H1 (cell line): ENCODE measurements around the gene KLHL18. TPM values are rescaled to one million over a fixed set of nuclear protein-coding genes. Genes with fewer than 3 reads are reported as not detected.

Source experiments
- ASH2L ChIP-seq: fragments of 200-600, 300-600 bp; sonication (generic); IDR thresholded peaks from one replicate; pipeline ENCODE4 v1.7.1; 2017; ENCODE audit warnings: low read length
- RAD21 ChIP-seq, 2 experiments: IDR thresholded peaks in 1 of 2; conservative IDR thresholded peaks in 1 of 2; 2 replicates each; pipeline ENCODE4 v1.6.1; 2011; ENCODE audit warnings: low read depth in 2 of 2, low read length in 2 of 2, improper control_type of control experiment in 1 of 2, inconsistent platforms in 1 of 2, mild to moderate bottlenecking in 1 of 2, moderate library complexity in 1 of 2
- polyA plus RNA-seq, 7 experiments: library from polyadenylated mRNA; depleted of rRNA in 3 of 7; stranded (reverse) in 5 of 7; unstranded in 2 of 7; fragments of >200 nt in 5 of 7; fragments of 200-250 nt in 2 of 7; gene quantifications; 1 replicate in 5 of 7; 2 replicates in 1 of 7; 4 replicates in 1 of 7; pipeline versions ENCODE4 v1.2.1 to v1.2.3, GENCODE V29; 2011 to 2013; ENCODE audit warnings: missing spikeins in 2 of 7, mixed read lengths in 2 of 7
- total RNA-seq: library from RNA; stranded (reverse); fragmentation: NEBNext Ultra II Directional; extraction: Animal tissue kit (Norgen Biotek cat#: 25700); gene quantifications from 2 replicates; pipeline ENCODE4 v1.2.1, GENCODE V29; 2021
- TF ChIP-seq, protein P1 (sequence below): IDR thresholded peaks from 2 replicates; pipeline ENCODE4 v1.6.1; 2012; ENCODE audit warnings: low read length, inconsistent platforms
- TF ChIP-seq, protein P2 (sequence below): fragments of 300-600 bp; sonication (generic); IDR thresholded peaks from 2 replicates; pipeline ENCODE4 v1.7.1; 2012; ENCODE audit warnings: low read length, moderate library complexity, mild to moderate bottlenecking, inconsistent platforms; ENCODE audit not compliant: insufficient replicate concordance

Gene KLHL18
- total and polyA plus RNA-seq, 2 of the 8 experiments (the other 6 are each of a cell fraction or from before 2014, with no cell fraction given) = 19.9 to 31.7 TPM

DNA sequence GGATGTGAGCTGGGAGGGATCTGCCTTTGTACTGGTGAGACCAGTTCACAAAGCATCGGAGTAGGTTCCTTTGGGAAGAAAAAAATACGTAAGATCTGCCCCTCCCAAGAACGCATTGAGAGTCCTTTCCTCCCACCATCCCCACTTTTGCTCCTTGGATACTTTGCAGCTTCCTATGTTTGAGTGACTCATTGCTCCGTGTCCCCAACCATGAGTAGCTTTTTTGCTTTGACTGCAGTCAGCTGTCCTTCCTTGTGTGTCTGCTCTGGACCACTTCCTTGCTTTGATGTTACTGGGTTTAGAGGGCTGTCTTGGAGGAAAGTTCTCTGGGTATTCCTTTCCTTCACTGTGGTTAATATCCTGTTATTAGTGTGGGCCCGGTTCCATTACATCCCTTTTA lies 54.9 kb downstream of the KLHL18 start (continued):
- TF ChIP-seq, protein P1, sequence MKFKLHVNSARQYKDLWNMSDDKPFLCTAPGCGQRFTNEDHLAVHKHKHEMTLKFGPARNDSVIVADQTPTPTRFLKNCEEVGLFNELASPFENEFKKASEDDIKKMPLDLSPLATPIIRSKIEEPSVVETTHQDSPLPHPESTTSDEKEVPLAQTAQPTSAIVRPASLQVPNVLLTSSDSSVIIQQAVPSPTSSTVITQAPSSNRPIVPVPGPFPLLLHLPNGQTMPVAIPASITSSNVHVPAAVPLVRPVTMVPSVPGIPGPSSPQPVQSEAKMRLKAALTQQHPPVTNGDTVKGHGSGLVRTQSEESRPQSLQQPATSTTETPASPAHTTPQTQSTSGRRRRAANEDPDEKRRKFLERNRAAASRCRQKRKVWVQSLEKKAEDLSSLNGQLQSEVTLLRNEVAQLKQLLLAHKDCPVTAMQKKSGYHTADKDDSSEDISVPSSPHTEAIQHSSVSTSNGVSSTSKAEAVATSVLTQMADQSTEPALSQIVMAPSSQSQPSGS = no peak
- TF ChIP-seq RAD21 (IDR thresholded peaks at IDR 0.05 in 1 of 2, conservative IDR thresholded peaks at IDR 0.05 in 1 of 2; ENCODE audit: low read depth in 2 of 2, low read length in 2 of 2) (no peak), ASH2L (no peak)
- TF ChIP-seq, protein P2, sequence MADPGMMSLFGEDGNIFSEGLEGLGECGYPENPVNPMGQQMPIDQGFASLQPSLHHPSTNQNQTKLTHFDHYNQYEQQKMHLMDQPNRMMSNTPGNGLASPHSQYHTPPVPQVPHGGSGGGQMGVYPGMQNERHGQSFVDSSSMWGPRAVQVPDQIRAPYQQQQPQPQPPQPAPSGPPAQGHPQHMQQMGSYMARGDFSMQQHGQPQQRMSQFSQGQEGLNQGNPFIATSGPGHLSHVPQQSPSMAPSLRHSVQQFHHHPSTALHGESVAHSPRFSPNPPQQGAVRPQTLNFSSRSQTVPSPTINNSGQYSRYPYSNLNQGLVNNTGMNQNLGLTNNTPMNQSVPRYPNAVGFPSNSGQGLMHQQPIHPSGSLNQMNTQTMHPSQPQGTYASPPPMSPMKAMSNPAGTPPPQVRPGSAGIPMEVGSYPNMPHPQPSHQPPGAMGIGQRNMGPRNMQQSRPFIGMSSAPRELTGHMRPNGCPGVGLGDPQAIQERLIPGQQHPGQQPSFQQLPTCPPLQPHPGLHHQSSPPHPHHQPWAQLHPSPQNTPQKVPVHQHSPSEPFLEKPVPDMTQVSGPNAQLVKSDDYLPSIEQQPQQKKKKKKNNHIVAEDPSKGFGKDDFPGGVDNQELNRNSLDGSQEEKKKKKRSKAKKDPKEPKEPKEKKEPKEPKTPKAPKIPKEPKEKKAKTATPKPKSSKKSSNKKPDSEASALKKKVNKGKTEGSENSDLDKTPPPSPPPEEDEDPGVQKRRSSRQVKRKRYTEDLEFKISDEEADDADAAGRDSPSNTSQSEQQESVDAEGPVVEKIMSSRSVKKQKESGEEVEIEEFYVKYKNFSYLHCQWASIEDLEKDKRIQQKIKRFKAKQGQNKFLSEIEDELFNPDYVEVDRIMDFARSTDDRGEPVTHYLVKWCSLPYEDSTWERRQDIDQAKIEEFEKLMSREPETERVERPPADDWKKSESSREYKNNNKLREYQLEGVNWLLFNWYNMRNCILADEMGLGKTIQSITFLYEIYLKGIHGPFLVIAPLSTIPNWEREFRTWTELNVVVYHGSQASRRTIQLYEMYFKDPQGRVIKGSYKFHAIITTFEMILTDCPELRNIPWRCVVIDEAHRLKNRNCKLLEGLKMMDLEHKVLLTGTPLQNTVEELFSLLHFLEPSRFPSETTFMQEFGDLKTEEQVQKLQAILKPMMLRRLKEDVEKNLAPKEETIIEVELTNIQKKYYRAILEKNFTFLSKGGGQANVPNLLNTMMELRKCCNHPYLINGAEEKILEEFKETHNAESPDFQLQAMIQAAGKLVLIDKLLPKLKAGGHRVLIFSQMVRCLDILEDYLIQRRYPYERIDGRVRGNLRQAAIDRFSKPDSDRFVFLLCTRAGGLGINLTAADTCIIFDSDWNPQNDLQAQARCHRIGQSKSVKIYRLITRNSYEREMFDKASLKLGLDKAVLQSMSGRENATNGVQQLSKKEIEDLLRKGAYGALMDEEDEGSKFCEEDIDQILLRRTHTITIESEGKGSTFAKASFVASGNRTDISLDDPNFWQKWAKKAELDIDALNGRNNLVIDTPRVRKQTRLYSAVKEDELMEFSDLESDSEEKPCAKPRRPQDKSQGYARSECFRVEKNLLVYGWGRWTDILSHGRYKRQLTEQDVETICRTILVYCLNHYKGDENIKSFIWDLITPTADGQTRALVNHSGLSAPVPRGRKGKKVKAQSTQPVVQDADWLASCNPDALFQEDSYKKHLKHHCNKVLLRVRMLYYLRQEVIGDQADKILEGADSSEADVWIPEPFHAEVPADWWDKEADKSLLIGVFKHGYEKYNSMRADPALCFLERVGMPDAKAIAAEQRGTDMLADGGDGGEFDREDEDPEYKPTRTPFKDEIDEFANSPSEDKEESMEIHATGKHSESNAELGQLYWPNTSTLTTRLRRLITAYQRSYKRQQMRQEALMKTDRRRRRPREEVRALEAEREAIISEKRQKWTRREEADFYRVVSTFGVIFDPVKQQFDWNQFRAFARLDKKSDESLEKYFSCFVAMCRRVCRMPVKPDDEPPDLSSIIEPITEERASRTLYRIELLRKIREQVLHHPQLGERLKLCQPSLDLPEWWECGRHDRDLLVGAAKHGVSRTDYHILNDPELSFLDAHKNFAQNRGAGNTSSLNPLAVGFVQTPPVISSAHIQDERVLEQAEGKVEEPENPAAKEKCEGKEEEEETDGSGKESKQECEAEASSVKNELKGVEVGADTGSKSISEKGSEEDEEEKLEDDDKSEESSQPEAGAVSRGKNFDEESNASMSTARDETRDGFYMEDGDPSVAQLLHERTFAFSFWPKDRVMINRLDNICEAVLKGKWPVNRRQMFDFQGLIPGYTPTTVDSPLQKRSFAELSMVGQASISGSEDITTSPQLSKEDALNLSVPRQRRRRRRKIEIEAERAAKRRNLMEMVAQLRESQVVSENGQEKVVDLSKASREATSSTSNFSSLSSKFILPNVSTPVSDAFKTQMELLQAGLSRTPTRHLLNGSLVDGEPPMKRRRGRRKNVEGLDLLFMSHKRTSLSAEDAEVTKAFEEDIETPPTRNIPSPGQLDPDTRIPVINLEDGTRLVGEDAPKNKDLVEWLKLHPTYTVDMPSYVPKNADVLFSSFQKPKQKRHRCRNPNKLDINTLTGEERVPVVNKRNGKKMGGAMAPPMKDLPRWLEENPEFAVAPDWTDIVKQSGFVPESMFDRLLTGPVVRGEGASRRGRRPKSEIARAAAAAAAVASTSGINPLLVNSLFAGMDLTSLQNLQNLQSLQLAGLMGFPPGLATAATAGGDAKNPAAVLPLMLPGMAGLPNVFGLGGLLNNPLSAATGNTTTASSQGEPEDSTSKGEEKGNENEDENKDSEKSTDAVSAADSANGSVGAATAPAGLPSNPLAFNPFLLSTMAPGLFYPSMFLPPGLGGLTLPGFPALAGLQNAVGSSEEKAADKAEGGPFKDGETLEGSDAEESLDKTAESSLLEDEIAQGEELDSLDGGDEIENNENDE = no peak
